ENCODE results near the gene SYNPR.
"Not testable (repeated sequence)": the region's sequence is repeated elsewhere in the genome, so short reads cannot be mapped to it uniquely, and the experiment has no call there.

SYNPR gene

GRCh38 chr3:63278171-63279004 is at the start of gene SYNPR:
TSS of gene SYNPR (plus strand) at chr3:63278308.
- DNase-seq (ENCODE audit: low read depth in 1 of 2, low spot score in 1 of 2): no peak

GRCh38 chr3:63228677-63229076 is 49.4 kb upstream of the SYNPR start:
- DNase-seq (ENCODE audit: low read depth in 1 of 2, low spot score in 1 of 2): no peak

GRCh38 chr3:63230146-63230545 is 48.0 kb upstream of the SYNPR start:
- DNase-seq (ENCODE audit: low read depth in 1 of 2, low spot score in 1 of 2): no peak

GRCh38 chr3:63231643-63232042 is 46.5 kb upstream of the SYNPR start:
- DNase-seq (ENCODE audit: low read depth in 1 of 2, low spot score in 1 of 2): no peak

- DNase-seq (ENCODE audit: low read depth in 1 of 2, low spot score in 1 of 2): no peak
Measured at GRCh38 chr3:63232764-63233396, 45.2 kb upstream of the SYNPR start.

GRCh38 chr3:63240381-63240902 is 37.7 kb upstream of the SYNPR start:
- DNase-seq (ENCODE audit: low read depth in 1 of 2, low spot score in 1 of 2): no peak

GRCh38 chr3:63242124-63242523 is 36.0 kb upstream of the SYNPR start:
- DNase-seq (ENCODE audit: low read depth in 1 of 2, low spot score in 1 of 2): no peak

GRCh38 chr3:63244486-63244885 is 33.6 kb upstream of the SYNPR start:
- DNase-seq (ENCODE audit: low read depth in 1 of 2, low spot score in 1 of 2): no peak

- DNase-seq (ENCODE audit: low read depth in 1 of 2, low spot score in 1 of 2): no peak
Measured at GRCh38 chr3:63245726-63246241, 32.3 kb upstream of the SYNPR start.

- DNase-seq (ENCODE audit: low read depth in 1 of 2, low spot score in 1 of 2): no peak
Measured at GRCh38 chr3:63248015-63248414, 30.1 kb upstream of the SYNPR start.

- DNase-seq (ENCODE audit: low read depth in 1 of 2, low spot score in 1 of 2): no peak
Measured at GRCh38 chr3:63251499-63251898, 26.6 kb upstream of the SYNPR start.

- not testable (repeated sequence) for DNase-seq (ENCODE audit: low read depth in 1 of 2, low spot score in 1 of 2)
Measured at GRCh38 chr3:63255819-63256218, 22.3 kb upstream of the SYNPR start.

GRCh38 chr3:63264716-63265115 is 13.4 kb upstream of the SYNPR start:
- no peak for DNase-seq (ENCODE audit: low read depth in 1 of 2, low spot score in 1 of 2)

GRCh38 chr3:63274359-63274758 is 3.7 kb upstream of the SYNPR start:
- DNase-seq (ENCODE audit: low read depth in 1 of 2, low spot score in 1 of 2): no peak

- DNase-seq (ENCODE audit: low read depth in 1 of 2, low spot score in 1 of 2): no peak
Measured at GRCh38 chr3:63279005-63279841, 1.1 kb downstream of the SYNPR start.

GRCh38 chr3:63287610-63288009 is 9.5 kb downstream of the SYNPR start:
- DNase-seq (ENCODE audit: low read depth in 1 of 2, low spot score in 1 of 2): no peak

- DNase-seq (ENCODE audit: low read depth in 1 of 2, low spot score in 1 of 2): no peak
Measured at GRCh38 chr3:63290686-63291085, 12.6 kb downstream of the SYNPR start.

- DNase-seq (ENCODE audit: low read depth in 1 of 2, low spot score in 1 of 2): no peak
Measured at GRCh38 chr3:63294332-63294731, 16.2 kb downstream of the SYNPR start.

- no peak for DNase-seq (ENCODE audit: low read depth in 1 of 2, low spot score in 1 of 2)
Measured at GRCh38 chr3:63295356-63295755, 17.2 kb downstream of the SYNPR start.

- DNase-seq (ENCODE audit: low read depth in 1 of 2, low spot score in 1 of 2): no peak
Measured at GRCh38 chr3:63295806-63296205, 17.7 kb downstream of the SYNPR start.

GRCh38 chr3:63296249-63296648 is 18.1 kb downstream of the SYNPR start:
- no peak for DNase-seq (ENCODE audit: low read depth in 1 of 2, low spot score in 1 of 2)
